Kidney (tissue), 14 donors: Measurements from ENCODE around the gene PTGDR2. TPM values are rescaled to one million over a fixed set of nuclear protein-coding genes. Genes with fewer than 3 reads are reported as not detected.

Experiments used
- DNase-seq, 5 donors: peaks; one replicate each; pipeline ENCODE4 v3.0.0-alpha.2; 2013 to 2020
- FAIRE-seq: peaks from 2 replicates; lab custom pipeline; 2012; peaks lifted over from hg19 to GRCh38; lab: Jason Lieb, UNC
- H3K27ac ChIP-seq, 2 donors: one replicate each; pipeline ENCODE4 v1.7.0; 2013; ENCODE audit warnings: low read depth in 2 of 2, low read length in 2 of 2, inconsistent platforms in 1 of 2
- H3K27me3 ChIP-seq: one replicate; pipeline ENCODE4 v1.7.1; 2013; ENCODE audit warnings: low read length, inconsistent platforms; ENCODE audit not compliant: control insufficient read depth, insufficient read depth
- H3K36me3 ChIP-seq, 3 donors: one replicate each; pipeline versions ENCODE4 v1.7.0 to v1.7.1; 2013; ENCODE audit warnings: low read length in 3 of 3, control low read depth in 1 of 3, inconsistent platforms in 1 of 3; ENCODE audit not compliant: insufficient read depth in 3 of 3, control insufficient read depth in 2 of 3
- H3K4me1 ChIP-seq, 3 donors: one replicate each; pipeline versions ENCODE4 v1.7.0 to v1.7.1; 2013; ENCODE audit warnings: low read length in 3 of 3, inconsistent platforms in 1 of 3, low read depth in 1 of 3; ENCODE audit not compliant: control insufficient read depth in 2 of 3, insufficient read depth in 2 of 3
- H3K4me3 ChIP-seq, 3 donors: one replicate each; pipeline versions ENCODE4 v1.7.0 to v1.8.1; 2013; ENCODE audit warnings: low read length in 3 of 3, control low read depth in 1 of 3, inconsistent platforms in 1 of 3
- H3K9ac ChIP-seq, 3 donors: one replicate each; pipeline versions ENCODE4 v1.7.0 to v1.7.1; 2013; ENCODE audit warnings: low read length in 3 of 3, control low read depth in 1 of 3, inconsistent platforms in 1 of 3
- H3K9me3 ChIP-seq, 3 donors: one replicate each; pipeline versions ENCODE4 v1.7.0 to v1.7.1; 2013; ENCODE audit warnings: low read length in 3 of 3, control low read depth in 1 of 3, inconsistent platforms in 1 of 3; ENCODE audit not compliant: control insufficient read depth in 2 of 3, insufficient read depth in 1 of 3
- intact Hi-C: fragments of 100-400 bp; cut with DNase I; formaldehyde crosslinking; loops from one replicate; pipeline ENCODE4 v1.11.1; 2022
- polyA plus RNA-seq: library from polyadenylated mRNA; stranded (reverse); fragments of 350-450 nt; fragmentation: Illumina TruSeq; extraction: RNeasy Lipid Tissue Mini Kit (QIAGEN cat#74804); gene quantifications from one replicate; pipeline ENCODE4 v1.2.3, GENCODE V29; 2014; ENCODE audit warnings: low read depth, low replicate concordance; ENCODE audit not compliant: insufficient read depth
- total RNA-seq: library from RNA; stranded (reverse); fragmentation: NEBNext Ultra II Directional; extraction: Animal tissue kit (Norgen Biotek cat#: 25700); gene quantifications from one replicate; pipeline ENCODE4 v1.2.1, GENCODE V29; 2021
- TF ChIP-seq, protein P1 (sequence below): IDR thresholded peaks from 3 replicates; pipeline ENCODE4 v1.5.1; 2012; ENCODE audit warnings: mild to moderate bottlenecking, moderate library complexity, borderline replicate concordance; ENCODE audit not compliant: insufficient read depth; ENCODE audit errors: extremely low read depth
- donor health status: control.
- donor health status: control.
- donor health status: control.
- donor health status: control.
- donor health status: control.
- donor health status: DM: yes; HTN: yes; CAD: no.
- donor health status: Normal renal cell carcinoma (clear cell type).

PTGDR2 gene
- total and polyA plus RNA-seq, 2 donors from 2014 or later = 0.16 TPM; not detected in 1

DNA sequence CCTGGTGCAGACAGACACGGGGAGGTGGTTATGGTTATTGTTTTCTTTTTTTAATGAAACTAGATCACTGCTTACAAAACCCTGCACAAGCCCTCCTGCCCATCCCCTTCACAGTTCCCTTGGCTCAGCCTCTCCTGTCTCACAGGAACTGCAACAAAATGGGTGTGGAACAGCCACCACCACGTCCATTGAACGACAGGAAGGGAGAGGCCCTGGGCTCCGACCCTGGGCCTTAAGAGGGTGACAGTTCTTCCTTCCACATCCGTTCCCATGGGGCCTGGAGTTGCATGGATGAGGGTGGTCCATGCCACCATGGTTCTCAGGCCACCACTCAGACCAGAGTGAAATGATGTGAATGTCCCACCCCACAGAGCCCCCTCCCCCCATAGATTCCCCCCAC lies 34.9 kb upstream of the PTGDR2 start:
- intact Hi-C loops = no loop called here
- TF ChIP-seq, protein P1, sequence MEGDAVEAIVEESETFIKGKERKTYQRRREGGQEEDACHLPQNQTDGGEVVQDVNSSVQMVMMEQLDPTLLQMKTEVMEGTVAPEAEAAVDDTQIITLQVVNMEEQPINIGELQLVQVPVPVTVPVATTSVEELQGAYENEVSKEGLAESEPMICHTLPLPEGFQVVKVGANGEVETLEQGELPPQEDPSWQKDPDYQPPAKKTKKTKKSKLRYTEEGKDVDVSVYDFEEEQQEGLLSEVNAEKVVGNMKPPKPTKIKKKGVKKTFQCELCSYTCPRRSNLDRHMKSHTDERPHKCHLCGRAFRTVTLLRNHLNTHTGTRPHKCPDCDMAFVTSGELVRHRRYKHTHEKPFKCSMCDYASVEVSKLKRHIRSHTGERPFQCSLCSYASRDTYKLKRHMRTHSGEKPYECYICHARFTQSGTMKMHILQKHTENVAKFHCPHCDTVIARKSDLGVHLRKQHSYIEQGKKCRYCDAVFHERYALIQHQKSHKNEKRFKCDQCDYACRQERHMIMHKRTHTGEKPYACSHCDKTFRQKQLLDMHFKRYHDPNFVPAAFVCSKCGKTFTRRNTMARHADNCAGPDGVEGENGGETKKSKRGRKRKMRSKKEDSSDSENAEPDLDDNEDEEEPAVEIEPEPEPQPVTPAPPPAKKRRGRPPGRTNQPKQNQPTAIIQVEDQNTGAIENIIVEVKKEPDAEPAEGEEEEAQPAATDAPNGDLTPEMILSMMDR = no peak
- no peaks in the 10 kb centered on the region for H3K9me3 ChIP-seq

DNA sequence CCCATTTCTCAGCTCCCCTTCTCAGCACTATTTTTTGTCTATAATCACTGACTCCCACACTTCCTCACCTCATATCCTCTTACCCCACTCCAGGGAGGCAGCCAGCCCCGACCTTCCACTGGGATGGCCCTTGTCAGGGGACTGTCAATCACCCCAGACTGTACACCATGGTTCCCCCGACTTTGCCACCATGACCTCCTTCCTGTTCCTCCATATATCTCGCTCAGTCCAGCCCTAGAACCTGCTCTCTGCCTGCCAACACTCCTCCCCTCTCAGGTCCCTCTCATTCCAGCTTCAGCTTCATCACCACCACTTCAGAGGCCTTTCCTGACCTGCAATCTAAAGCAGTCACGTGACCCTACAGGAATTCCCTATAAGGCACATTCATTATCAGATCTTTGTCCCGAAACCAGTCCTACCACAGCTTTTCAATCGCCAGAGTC lies 34.1 kb upstream of the PTGDR2 start:
- TF ChIP-seq, protein P1 = no peak
- intact Hi-C loops = no loop called here
- Histone ChIP-seq H3K9me3 (no peaks in the 10 kb centered on the region), H3K4me1 (no peaks in the 10 kb centered on the region), H3K9ac (no peak overlapping the region), H3K36me3 (peaks cover 0 to 15% (median 9%) of the 10 kb centered on the region in 3 donors), H3K27me3 (no peaks in the 10 kb centered on the region), H3K27ac (no peak overlapping the region), H3K4me3 (no peak overlapping the region)
- FAIRE-seq = no peak
- peak in 1 of 5 donors; percentile 19 for DNase-seq

More for the DNA sequence above, 34.9 kb upstream of the PTGDR2 start:
- no peaks in the 10 kb centered on the region for H3K27me3 ChIP-seq
- no peak overlapping the region for H3K4me3 ChIP-seq
- FAIRE-seq (no peak), DNase-seq (peak in 1 of 5 donors; percentile 30)
- no peak overlapping the region for H3K27ac ChIP-seq
- peaks cover 3 to 19% (median 12%) of the 10 kb centered on the region in 3 donors for H3K36me3 ChIP-seq
- no peak overlapping the region for H3K9ac ChIP-seq
- no peaks in the 10 kb centered on the region for H3K4me1 ChIP-seq

DNA sequence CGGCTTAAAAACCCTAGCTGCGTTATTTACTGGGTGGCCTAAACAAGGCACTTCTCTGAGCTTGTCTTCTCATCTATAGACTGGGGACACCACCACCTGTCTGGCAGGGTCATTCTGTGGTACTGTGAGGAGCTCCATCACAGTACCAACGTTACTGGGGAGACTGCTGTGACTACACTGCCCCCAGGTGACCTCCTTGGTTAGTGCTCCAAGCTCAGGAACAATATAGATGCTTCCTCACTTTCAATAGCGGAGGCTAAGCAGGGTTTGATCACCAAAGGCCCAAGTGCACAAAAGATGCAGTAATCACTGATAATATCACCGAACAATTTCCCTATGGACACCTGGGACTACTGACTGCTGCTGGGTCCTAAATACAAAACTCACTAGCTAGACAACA lies 31.8 kb upstream of the PTGDR2 start:
- Histone ChIP-seq H3K4me3 (no peak overlapping the region), H3K9me3 (no peaks in the 10 kb centered on the region), H3K36me3 (peaks cover 0 to 6% (median 3%) of the 10 kb centered on the region in 3 donors), H3K9ac (no peak overlapping the region), H3K27me3 (no peaks in the 10 kb centered on the region), H3K27ac (no peak overlapping the region), H3K4me1 (no peaks in the 10 kb centered on the region)
- intact Hi-C loops = no loop called here
- no peak for FAIRE-seq
- TF ChIP-seq, protein P1 = peak; percentile 23
- peak in 3 of 5 donors; percentile 42 to 53 (median 50) for DNase-seq
